Fibroblast of skin of abdomen (primary cell): ENCODE data around the gene TNKS1BP1.
"Not testable (repeated sequence)": the region's sequence is repeated elsewhere in the genome, so short reads cannot be mapped to it uniquely, and the experiment has no call there.

ENCODE experiments used
- DNase-seq: peaks from one replicate; pipeline ENCODE4 v3.0.0-alpha.2; 2013

TNKS1BP1 gene

DNA sequence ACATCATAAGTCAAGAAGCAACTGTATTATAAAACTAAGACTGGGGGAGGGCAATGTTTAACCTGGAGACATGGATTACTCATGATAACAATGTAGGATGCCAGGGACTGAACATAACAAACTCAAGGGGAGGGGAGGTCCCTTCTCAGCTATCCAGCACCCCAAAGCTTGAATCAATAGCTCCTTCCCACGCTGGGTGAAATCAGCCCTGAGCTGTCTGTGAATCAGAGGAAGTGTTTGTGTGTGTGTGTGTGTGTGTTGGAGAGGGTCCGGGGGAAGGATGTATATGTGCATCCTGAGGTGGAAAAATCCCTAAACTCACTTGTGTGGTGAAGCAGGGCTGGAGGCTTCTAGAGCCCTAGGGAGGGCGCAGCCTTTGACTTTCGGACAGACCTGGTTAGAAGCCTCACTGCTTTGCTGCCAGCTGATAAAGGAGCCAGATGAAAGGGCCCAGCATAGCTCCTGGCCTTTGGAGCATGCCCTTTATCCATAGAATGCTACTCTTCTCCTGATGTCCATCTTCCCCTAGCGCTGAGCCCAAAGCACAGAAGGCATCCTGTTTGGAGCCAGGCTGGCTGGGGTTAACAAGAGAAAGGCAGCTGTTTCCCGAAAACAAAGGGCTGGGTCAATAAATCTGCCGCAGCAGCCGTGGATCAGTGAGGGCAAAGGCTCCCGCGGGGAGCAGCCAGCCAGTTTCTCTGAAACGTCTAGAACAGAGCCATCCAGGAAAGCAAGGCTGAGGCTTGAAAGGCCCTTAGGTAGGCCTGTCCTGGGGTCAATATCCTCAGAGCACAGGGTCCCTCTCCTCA is 35.8 kb downstream of the TNKS1BP1 start:
- DNase-seq: peak; percentile 83

DNA sequence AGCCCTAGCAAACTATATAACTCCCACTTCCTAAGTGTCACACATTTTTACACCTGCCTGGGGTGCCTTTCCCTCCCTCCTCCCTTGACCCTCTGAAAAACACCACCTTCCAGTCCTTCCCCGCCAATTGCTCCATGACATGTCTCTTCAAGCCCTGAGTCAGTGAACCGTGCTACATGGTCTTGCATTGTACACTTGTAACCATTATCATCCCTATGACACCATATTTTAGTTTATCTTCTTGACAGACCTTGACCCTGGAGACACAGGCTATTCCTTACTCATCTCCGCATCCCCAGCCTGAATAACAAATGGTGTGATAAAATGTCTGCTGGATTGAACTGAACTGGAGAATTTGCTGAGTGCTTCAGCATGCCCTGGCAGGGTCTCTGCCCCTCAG is 36.9 kb downstream of the TNKS1BP1 start:
- DNase-seq: no peak

- DNase-seq: peak; percentile 60
Measured at GRCh38 chr11:57283231-57283990, 41.3 kb downstream of the TNKS1BP1 start.

DNA sequence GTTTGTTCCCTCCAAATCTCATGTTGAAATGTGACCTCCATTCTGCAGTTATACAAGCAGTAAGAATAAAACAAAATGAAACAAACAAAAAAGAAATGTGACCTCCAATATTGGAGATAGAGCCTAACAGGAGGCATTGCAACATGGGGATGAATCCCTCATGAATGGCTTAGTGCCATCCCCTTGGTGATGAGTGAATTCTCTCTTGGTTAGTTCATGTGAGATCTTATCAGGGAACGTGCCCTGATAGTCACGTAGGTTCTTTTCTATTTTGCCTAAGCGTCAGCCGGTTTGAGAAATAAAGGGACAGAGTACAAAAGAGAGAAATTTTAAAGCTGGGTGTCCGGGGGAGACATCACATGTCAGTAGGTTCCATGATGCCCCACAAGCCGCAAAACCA is 43.2 kb downstream of the TNKS1BP1 start:
- DNase-seq: not testable (repeated sequence)

GRCh38 chr11:57279116-57279515 is 45.6 kb downstream of the TNKS1BP1 start:
- DNase-seq: peak; percentile 66

DNA sequence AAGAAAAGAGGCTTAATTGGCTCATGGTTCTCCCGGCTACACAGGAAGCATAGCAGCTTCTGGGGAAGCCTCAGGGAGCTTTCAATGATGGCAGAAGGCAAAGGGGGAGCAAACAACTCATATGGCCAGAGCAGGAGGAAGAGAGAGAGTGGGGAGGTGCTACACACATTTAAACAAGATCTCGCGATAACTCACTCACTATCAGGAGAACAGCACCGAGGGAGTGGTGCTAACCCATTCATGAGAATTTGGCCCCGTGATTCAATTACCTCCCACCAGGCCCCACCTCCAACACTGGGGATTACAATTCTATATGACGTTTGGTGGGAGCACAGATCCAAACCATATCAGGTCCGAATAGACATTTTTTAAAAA is 46.0 kb downstream of the TNKS1BP1 start:
- peak; percentile 19 for DNase-seq

GRCh38 chr11:57277845-57278720 is 46.7 kb downstream of the TNKS1BP1 start:
- DNase-seq: peak; percentile 87

- no peak for DNase-seq
Measured at GRCh38 chr11:57276971-57277675, 47.6 kb downstream of the TNKS1BP1 start.

- no peak for DNase-seq
Measured at GRCh38 chr11:57276169-57276970, 48.4 kb downstream of the TNKS1BP1 start.

GRCh38 chr11:57275582-57275981 is 49.2 kb downstream of the TNKS1BP1 start:
- DNase-seq: no peak

- peak; percentile 20 for DNase-seq
Measured at GRCh38 chr11:57274904-57275498, 49.8 kb downstream of the TNKS1BP1 start.

- DNase-seq: no peak
Measured at GRCh38 chr11:57273448-57274058, 51.2 kb downstream of the TNKS1BP1 start.

- DNase-seq: no peak
Measured at GRCh38 chr11:57269571-57270021, 55.2 kb downstream of the TNKS1BP1 start.

GRCh38 chr11:57266157-57266556 is 58.6 kb downstream of the TNKS1BP1 start:
- no peak for DNase-seq

- no peak for DNase-seq
Measured at GRCh38 chr11:57263351-57263750, 61.4 kb downstream of the TNKS1BP1 start.

GRCh38 chr11:57262157-57262556 is 62.6 kb downstream of the TNKS1BP1 start:
- no peak for DNase-seq

DNA sequence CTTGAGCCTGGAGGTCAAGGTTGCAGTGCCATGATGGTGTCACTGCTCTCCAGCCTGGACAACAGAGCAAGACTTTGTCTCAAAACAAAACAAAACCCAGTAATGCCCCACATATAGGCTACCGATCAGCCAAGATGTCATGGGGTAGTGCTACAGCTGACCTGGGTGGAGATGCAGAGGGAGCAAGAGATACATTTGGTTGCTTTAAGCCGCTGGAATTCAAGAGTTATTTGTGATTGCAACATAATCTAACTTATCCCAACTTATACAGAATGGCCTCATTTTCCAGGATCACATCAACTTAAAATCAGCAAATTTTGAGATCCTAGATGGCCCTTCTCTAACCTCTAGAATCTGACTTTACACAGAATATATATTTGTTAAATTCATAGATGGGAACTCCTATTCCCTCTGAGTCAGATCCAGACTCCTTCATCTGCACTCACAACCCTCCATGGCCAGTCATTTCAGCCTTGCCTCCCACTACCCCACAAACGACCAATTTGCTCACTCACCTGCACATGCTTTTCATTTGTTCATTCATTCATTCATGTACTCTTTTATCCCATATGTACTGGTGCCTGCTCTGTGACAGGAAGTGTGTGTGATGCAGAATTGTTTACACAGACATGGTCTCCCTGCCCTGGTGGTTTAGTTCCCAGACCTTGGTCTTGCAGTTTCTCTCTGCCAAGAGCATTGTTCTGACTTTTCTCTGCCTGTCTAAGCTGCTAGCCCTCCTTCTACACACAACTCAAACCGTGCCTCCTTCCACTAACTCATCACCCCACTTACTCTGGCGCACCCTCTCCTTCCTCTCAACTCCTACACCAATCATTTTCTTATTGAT is 63.6 kb downstream of the TNKS1BP1 start:
- no peak for DNase-seq

DNA sequence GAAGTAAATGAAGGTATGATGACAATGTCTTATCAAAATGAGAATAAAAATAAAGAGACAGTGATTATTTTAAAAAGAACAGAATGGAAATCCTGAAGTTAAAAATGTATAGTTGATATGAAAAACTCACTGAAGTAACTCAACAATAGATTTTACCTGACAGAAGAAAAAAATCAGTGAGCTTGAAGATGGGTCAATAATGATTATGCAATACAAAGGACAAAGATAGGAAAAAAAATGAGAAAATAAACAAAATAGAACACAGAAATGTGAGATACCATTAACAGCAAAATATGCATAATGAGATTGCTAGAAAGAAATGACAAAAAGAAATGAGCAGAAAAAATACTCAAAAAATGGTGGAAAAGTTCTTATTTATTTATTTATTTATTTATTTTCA is 68.6 kb downstream of the TNKS1BP1 start:
- no peak for DNase-seq

DNA sequence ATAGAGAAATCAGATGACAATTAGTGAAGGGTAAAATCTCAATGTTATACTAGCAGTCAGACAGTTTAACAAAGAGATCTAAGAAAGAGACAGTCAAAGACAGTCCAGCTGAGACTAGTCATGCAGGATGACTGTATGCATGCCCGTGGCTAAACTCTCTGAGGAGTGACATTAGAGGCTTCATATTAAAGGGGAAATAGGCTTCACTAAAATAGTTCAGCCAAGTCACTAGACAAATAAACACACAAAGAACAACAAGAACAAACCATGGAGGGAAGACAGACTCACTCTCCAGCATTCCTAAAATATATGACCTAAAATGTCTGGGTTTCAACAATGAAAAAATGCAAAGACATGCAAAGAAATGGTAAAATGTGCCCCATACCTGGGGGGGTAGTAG is 69.1 kb downstream of the TNKS1BP1 start:
- no peak for DNase-seq
